DMS53 (cell line): Measurements from ENCODE around the gene TIPARP.
A peak's percentile ranks its signal among the peaks of the same experiment; 100 is the strongest.

ENCODE experiments used
- DNase-seq: peaks from one replicate; lab custom pipeline; 2025; lab: John Stamatoyannopoulos, UW

TIPARP gene

GRCh38 chr3:156742401-156742800 is 68.0 kb downstream of the TIPARP start:
- DNase-seq = no peak

- no peak for DNase-seq
Measured at GRCh38 chr3:156743859-156744258, 69.5 kb downstream of the TIPARP start.

- no peak for DNase-seq
Measured at GRCh38 chr3:156744631-156745030, 70.2 kb downstream of the TIPARP start.

- DNase-seq = no peak
Measured at GRCh38 chr3:156745766-156746165, 71.4 kb downstream of the TIPARP start.

GRCh38 chr3:156747046-156747445 is 72.7 kb downstream of the TIPARP start:
- DNase-seq = no peak

- DNase-seq = no peak
Measured at GRCh38 chr3:156749244-156749643, 74.9 kb downstream of the TIPARP start.

- peak; percentile 11 for DNase-seq
Measured at GRCh38 chr3:156750191-156750873, 75.9 kb downstream of the TIPARP start.

- no peak for DNase-seq
Measured at GRCh38 chr3:156750874-156751245, 76.5 kb downstream of the TIPARP start.

GRCh38 chr3:156751461-156752025 is 77.2 kb downstream of the TIPARP start:
- DNase-seq = no peak
